BJ (cell line): ENCODE measurements around the gene RNF212. TPM values are rescaled to one million over a fixed set of nuclear protein-coding genes. Genes with fewer than 3 reads are reported as not detected.
"Not testable (repeated sequence)": the region's sequence is repeated elsewhere in the genome, so short reads cannot be mapped to it uniquely, and the experiment has no call there.

ENCODE experiments used
- CTCF ChIA-PET: fragments of 350-600 bp; formaldehyde crosslinking; extraction: SDS; loops from one replicate; lab custom pipeline; 2021; ENCODE audit warnings: antibody characterized with exemption, inconsistent platforms; lab: Yijun Ruan, JAX
- POLR2A ChIA-PET: fragments of 300-600 bp; sonication (Branson Sonifier 250); formaldehyde crosslinking; extraction: SDS; loops from one replicate; lab custom pipeline; 2021; ENCODE audit warnings: antibody characterized with exemption; lab: Charles Lee
- DNase-seq: peaks from one replicate; pipeline ENCODE4 v3.0.0-alpha.2; 2011; ENCODE audit warnings: low read depth
- H3K27me3 ChIP-seq: 2 replicates; pipeline ENCODE4 v1.6.0; 2011; ENCODE audit warnings: low read length; ENCODE audit not compliant: control insufficient read depth, insufficient read depth
- H3K36me3 ChIP-seq: 2 replicates; pipeline ENCODE4 v1.5.1; 2011; ENCODE audit warnings: low read length; ENCODE audit not compliant: control insufficient read depth, insufficient read depth
- H3K4me3 ChIP-seq: 2 replicates; pipeline ENCODE4 v1.5.1; 2011; ENCODE audit warnings: low read depth, mild to moderate bottlenecking, control low read depth, low read length
- CTCF ChIP-seq: IDR thresholded peaks from 2 replicates; pipeline ENCODE4 v1.5.1; 2011; ENCODE audit warnings: low read depth, mild to moderate bottlenecking, control low read depth, inconsistent platforms, low read length, moderate library complexity; ENCODE audit not compliant: insufficient read depth
- polyA plus RNA-seq: library from polyadenylated mRNA; depleted of rRNA; stranded (reverse); fragments of >200 nt; gene quantifications from 2 replicates; pipeline ENCODE4 v1.2.3, GENCODE V29; 2011

The RNF212 gene
- polyA plus RNA-seq, 1 experiment, result 2.9 TPM

- Histone ChIP-seq H3K27me3 (peaks cover 4% of the 10 kb centered on the region), H3K4me3 (no peak overlapping the region), H3K36me3 (no peaks in the 10 kb centered on the region)
- CTCF ChIA-PET, result no interaction called here
- no peak for TF ChIP-seq CTCF
- no peak for DNase-seq
- POLR2A ChIA-PET, result no interaction called here
Observed at GRCh38 chr4:1047976-1048772, 65.2 kb downstream of the RNF212 start.

GRCh38 chr4:1047106-1047975 lies 66.0 kb downstream of the RNF212 start:
- no peak for DNase-seq
- Histone ChIP-seq H3K4me3 (peak overlapping the region; percentile 14; the same call in 1 of the 2 replicates), H3K36me3 (no peaks in the 10 kb centered on the region), H3K27me3 (peaks cover 4% of the 10 kb centered on the region)
- CTCF ChIA-PET, result no interaction called here
- POLR2A ChIA-PET, result no interaction called here
- no peak for TF ChIP-seq CTCF

- H3K36me3 ChIP-seq, H3K27me3 ChIP-seq, DNase-seq, CTCF ChIA-PET, POLR2A ChIA-PET: not testable (repeated sequence)
- H3K4me3 ChIP-seq, result peak overlapping the region; percentile 14; the same call in 1 of the 2 replicates
Observed at GRCh38 chr4:1046581-1047011, 66.8 kb downstream of the RNF212 start.

- Histone ChIP-seq H3K27me3 (peaks cover 1% of the 10 kb centered on the region; the same call in 1 of the 2 replicates), H3K36me3 (no peaks in the 10 kb centered on the region), H3K4me3 (no peak overlapping the region)
- ChIA-PET CTCF (no interaction called here), POLR2A (no interaction called here)
- DNase-seq, result no peak
- TF ChIP-seq CTCF, result no peak
Observed at GRCh38 chr4:1045595-1046201, 67.7 kb downstream of the RNF212 start.

- POLR2A ChIA-PET, result no interaction called here
- H3K4me3 ChIP-seq, result no peak overlapping the region
- CTCF ChIA-PET, result no interaction called here
- no peak for DNase-seq
- TF ChIP-seq CTCF, result no peak
- no peaks in the 10 kb centered on the region for H3K36me3 ChIP-seq
- H3K27me3 ChIP-seq, result 0 out of 2 replicates have a peak, but pooled peaks cover 1% of the 10 kb centered on the region
Observed at GRCh38 chr4:1045193-1045594, 68.2 kb downstream of the RNF212 start.
